Measurements from ENCODE around the gene KDSR. TPM values are rescaled to one million over a fixed set of nuclear protein-coding genes. Genes with fewer than 3 reads are reported as not detected.

The KDSR gene
- total RNA-seq, 1 donor from 2014 or later: 31.1 TPM

GRCh38 chr18:63312737-63313395, 54.1 kb downstream of the KDSR start:
- no peak for DNase-seq
- Mint-ChIP-seq H3K4me3 (ENCODE audit: unreplicated experiment) (no peak overlapping the region), H3K9me3 (ENCODE audit: unreplicated experiment) (no peaks in the 10 kb centered on the region), H3K4me1 (ENCODE audit: low read depth, unreplicated experiment) (peaks cover 7% of the 10 kb centered on the region), H3K27ac (ENCODE audit: unreplicated experiment) (no peak overlapping the region), H3K36me3 (ENCODE audit: unreplicated experiment) (no peaks in the 10 kb centered on the region), H3K27me3 (ENCODE audit: unreplicated experiment) (peaks cover 1% of the 10 kb centered on the region)
- no peak for TF ChIP-seq CTCF (IDR thresholded peaks at IDR 0.05; ENCODE audit: partially characterized antibody, unreplicated experiment)

DNA sequence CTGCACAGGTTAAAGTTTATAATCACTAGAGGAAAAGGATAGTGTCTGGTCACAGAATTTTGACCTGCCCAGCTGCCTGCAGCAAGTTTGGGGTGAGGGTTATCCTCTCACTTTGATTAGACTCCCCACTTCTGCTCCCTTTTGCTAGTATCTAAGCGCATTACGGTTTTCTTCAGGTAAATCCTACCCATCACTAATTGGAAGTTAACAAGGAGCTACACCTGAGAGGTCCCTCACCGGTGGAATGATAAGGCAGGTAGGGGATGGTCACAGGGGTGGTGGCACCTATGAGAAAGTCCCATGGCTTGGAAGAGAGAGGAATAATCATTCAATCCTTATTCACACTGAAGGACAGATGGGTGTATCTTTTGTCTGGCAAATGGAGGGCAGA, 55.0 kb downstream of the KDSR start:
- H3K36me3 Mint-ChIP-seq (ENCODE audit: unreplicated experiment): no peaks in the 10 kb centered on the region
- H3K9me3 Mint-ChIP-seq (ENCODE audit: unreplicated experiment): no peaks in the 10 kb centered on the region
- no peak overlapping the region for H3K4me3 Mint-ChIP-seq (ENCODE audit: unreplicated experiment)
- TF ChIP-seq CTCF (IDR thresholded peaks at IDR 0.05; ENCODE audit: partially characterized antibody, unreplicated experiment): no peak
- peaks cover 1% of the 10 kb centered on the region for H3K27me3 Mint-ChIP-seq (ENCODE audit: unreplicated experiment)
- H3K27ac Mint-ChIP-seq (ENCODE audit: unreplicated experiment): no peak overlapping the region
- H3K4me1 Mint-ChIP-seq (ENCODE audit: low read depth, unreplicated experiment): peaks cover 13% of the 10 kb centered on the region
- no peak for DNase-seq

DNA sequence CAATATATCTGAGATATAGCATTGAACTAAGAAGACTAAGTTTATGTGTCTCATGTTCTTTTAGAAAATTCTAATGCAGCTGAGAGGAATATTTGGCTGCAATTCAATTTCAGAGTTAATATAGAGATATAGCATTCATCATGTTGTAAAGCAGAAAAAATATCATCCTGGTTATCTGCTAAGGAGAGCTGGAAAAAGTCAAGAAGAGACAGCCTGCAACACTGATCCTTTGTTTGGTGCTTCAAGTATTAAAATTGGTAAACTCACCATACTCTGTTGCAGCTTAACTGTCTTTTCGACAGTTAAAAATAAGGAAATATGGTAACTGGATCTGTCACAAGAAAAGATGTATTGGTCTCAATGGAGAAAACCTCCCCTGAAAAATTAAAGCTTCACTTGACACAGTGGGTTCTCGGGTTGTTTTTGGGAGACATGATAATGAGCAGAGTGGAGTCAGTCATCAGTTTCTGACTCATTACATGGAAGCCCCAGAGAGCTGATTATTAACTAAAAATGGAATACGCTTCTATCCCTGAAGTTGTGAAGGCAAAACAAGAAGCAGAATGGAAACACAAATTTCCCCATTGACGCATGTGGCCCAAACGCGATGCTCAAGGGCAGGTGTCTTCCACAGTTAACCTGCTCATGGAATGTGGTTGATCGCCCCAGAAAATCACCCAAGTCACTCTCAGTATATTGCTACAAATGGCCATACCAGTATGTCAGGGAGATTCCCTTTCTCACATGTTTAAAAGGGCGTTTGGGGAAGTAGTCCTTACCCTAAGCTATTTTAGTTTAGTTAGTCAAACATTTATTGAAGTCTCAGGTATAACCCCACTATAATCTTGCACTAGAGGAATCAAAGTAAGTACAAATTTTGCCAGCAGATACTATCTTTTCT, 55.6 kb downstream of the KDSR start:
- no peak for DNase-seq
- Mint-ChIP-seq H3K36me3 (ENCODE audit: unreplicated experiment) (no peaks in the 10 kb centered on the region), H3K27ac (ENCODE audit: unreplicated experiment) (no peak overlapping the region), H3K4me1 (ENCODE audit: low read depth, unreplicated experiment) (peaks cover 19% of the 10 kb centered on the region), H3K9me3 (ENCODE audit: unreplicated experiment) (no peaks in the 10 kb centered on the region), H3K27me3 (ENCODE audit: unreplicated experiment) (peaks cover 1% of the 10 kb centered on the region), H3K4me3 (ENCODE audit: unreplicated experiment) (no peak overlapping the region)
- TF ChIP-seq CTCF (IDR thresholded peaks at IDR 0.05; ENCODE audit: partially characterized antibody, unreplicated experiment): no peak

DNA sequence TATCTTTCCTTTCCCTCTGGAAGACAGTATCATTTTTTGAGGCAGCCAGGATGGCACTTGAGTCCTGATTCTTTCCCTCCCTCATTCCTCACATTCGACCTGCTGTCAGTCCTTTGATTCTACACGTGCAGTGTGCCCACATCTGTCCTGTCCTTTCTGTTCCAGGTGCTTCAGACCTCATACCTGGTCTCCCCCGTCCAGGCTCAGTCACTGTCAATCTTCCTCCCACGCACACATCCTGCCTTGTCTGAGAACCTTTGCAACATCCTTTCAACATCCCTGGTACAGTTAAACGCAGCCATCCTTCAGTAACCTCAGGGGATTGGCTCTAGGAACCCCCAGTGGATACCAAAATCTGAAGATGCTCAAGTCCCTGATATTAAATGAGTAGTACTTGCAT, 57.6 kb downstream of the KDSR start:
- Mint-ChIP-seq H3K27me3 (ENCODE audit: unreplicated experiment) (peaks cover 1% of the 10 kb centered on the region), H3K4me3 (ENCODE audit: unreplicated experiment) (no peak overlapping the region), H3K27ac (ENCODE audit: unreplicated experiment) (no peak overlapping the region), H3K4me1 (ENCODE audit: low read depth, unreplicated experiment) (peaks cover 15% of the 10 kb centered on the region), H3K36me3 (ENCODE audit: unreplicated experiment) (no peaks in the 10 kb centered on the region), H3K9me3 (ENCODE audit: unreplicated experiment) (no peaks in the 10 kb centered on the region)
- no peak for TF ChIP-seq CTCF (IDR thresholded peaks at IDR 0.05; ENCODE audit: partially characterized antibody, unreplicated experiment)
- no peak for DNase-seq
